Neural progenitor cell (in vitro differentiated cells): ENCODE data around the gene PRXL2A. TPM values are rescaled to one million over a fixed set of nuclear protein-coding genes. Genes with fewer than 3 reads are reported as not detected.
"Not testable (repeated sequence)": the region's sequence is repeated elsewhere in the genome, so short reads cannot be mapped to it uniquely, and the experiment has no call there.

ENCODE experiments used
- DNase-seq: peaks from one replicate; pipeline ENCODE4 v3.0.0-alpha.2; 2016; ENCODE audit warnings: low spot score
- H2AFZ ChIP-seq: fragments of 200-600 bp; sonication (generic); replicated peaks from 2 replicates; pipeline ENCODE4 v1.6.1; 2016; ENCODE audit warnings: antibody characterized with exemption
- H3F3A ChIP-seq: fragments of 200-600 bp; sonication (generic); 2 replicates; pipeline ENCODE4 v1.6.1; 2016; ENCODE audit warnings: antibody characterized with exemption, low read depth
- H3K27ac ChIP-seq: fragments of 200-600 bp; sonication (generic); 2 replicates; pipeline ENCODE4 v1.5.1; 2016; ENCODE audit warnings: mild to moderate bottlenecking
- H3K27me3 ChIP-seq: fragments of 200-600 bp; sonication (generic); 2 replicates; pipeline ENCODE4 v1.6.1; 2016; ENCODE audit warnings: mild to moderate bottlenecking, moderate library complexity
- H3K36me3 ChIP-seq: fragments of 200-600 bp; sonication (generic); 2 replicates; pipeline ENCODE4 v1.5.1; 2016
- H3K4me1 ChIP-seq: fragments of 200-600 bp; sonication (generic); 2 replicates; pipeline ENCODE4 v1.6.1; 2016; ENCODE audit warnings: mixed run types
- H3K4me2 ChIP-seq: fragments of 200-600 bp; sonication (generic); 2 replicates; pipeline ENCODE4 v1.6.1; 2016
- H3K4me3 ChIP-seq: fragments of 200-600 bp; sonication (generic); 2 replicates; pipeline ENCODE4 v1.5.1; 2016
- H3K79me2 ChIP-seq: fragments of 200-600 bp; sonication (generic); 2 replicates; pipeline ENCODE4 v1.6.1; 2016; ENCODE audit warnings: low read depth
- H3K9ac ChIP-seq: fragments of 200-600 bp; sonication (generic); 2 replicates; pipeline ENCODE4 v1.6.1; 2016
- H3K9me3 ChIP-seq: fragments of 200-600 bp; sonication (generic); 2 replicates; pipeline ENCODE4 v1.5.1; 2016; ENCODE audit warnings: low read depth
- H4K20me1 ChIP-seq: fragments of 200-600 bp; sonication (generic); 2 replicates; pipeline ENCODE4 v1.6.1; 2016; ENCODE audit warnings: low read depth
- H3K27ac Mint-ChIP-seq: 3 replicates; pipeline ENCODE4 v1.8.0; 2021; ENCODE audit warnings: mixed read lengths
- H3K27me3 Mint-ChIP-seq: 2 replicates; pipeline ENCODE4 v1.8.0; 2022; ENCODE audit warnings: low read depth, mild to moderate bottlenecking, inconsistent platforms, moderate library complexity, mixed read lengths; ENCODE audit not compliant: insufficient read depth
- H3K36me3 Mint-ChIP-seq: 3 replicates; pipeline ENCODE4 v1.8.0; 2021; ENCODE audit warnings: mixed read lengths
- H3K4me1 Mint-ChIP-seq: 3 replicates; pipeline ENCODE4 v1.8.0; 2021; ENCODE audit warnings: mixed read lengths
- H3K4me3 Mint-ChIP-seq: 3 replicates; pipeline ENCODE4 v1.8.0; 2021; ENCODE audit warnings: mild to moderate bottlenecking, moderate library complexity, mixed read lengths
- H3K9me3 Mint-ChIP-seq: 3 replicates; pipeline ENCODE4 v1.8.0; 2020; ENCODE audit warnings: mixed read lengths
- EZH2 ChIP-seq: fragments of 200-600 bp; sonication (generic); IDR thresholded peaks from 2 replicates; pipeline ENCODE4 v1.6.1; 2017; ENCODE audit warnings: antibody characterized with exemption, mild to moderate bottlenecking, moderate library complexity
- EZH2phosphoT487 ChIP-seq: fragments of 200-600 bp; sonication (generic); IDR thresholded peaks from 2 replicates; pipeline ENCODE4 v1.6.1; 2017; ENCODE audit warnings: antibody characterized with exemption
- total RNA-seq: library from RNA; depleted of rRNA; stranded (reverse); fragments of >200 nt; gene quantifications from 2 replicates; pipeline ENCODE4 v1.2.3, GENCODE V29; 2015; ENCODE audit warnings: low replicate concordance
- TF ChIP-seq, protein P1 (sequence below): fragments of 200-600 bp; sonication (generic); IDR thresholded peaks from 2 replicates; pipeline ENCODE4 v1.5.1; 2017; ENCODE audit warnings: antibody characterized with exemption, mild to moderate bottlenecking

PRXL2A gene
- total RNA-seq, 1 donor from 2014 or later: 107 TPM

DNA sequence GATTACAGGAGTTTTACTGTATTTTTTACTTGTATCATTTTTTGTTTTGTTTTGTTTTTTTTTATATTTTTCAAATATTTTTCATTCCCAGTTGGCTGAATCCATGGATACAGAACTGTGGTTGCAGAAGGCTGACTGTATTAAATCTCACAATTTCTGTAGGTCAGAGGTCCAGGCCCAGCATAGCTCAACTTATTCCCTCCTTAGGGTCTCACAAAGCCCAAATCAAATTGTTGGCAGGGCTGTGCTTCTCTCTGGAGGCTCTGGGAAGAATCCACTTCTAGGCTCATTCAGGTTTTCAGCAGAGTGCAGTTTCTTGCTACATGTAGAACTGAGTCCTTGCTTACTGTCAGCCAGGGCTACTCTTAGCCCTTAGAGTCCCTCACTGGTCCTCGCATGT is 68.3 kb downstream of the PRXL2A start:
- no peak overlapping the region for H3K4me3 Mint-ChIP-seq
- H3K4me3 ChIP-seq: no peak overlapping the region
- no peaks in the 10 kb centered on the region for H3K36me3 ChIP-seq
- H3K9me3 Mint-ChIP-seq: peaks cover 25% of the 10 kb centered on the region
- peaks cover 43% of the 10 kb centered on the region for H4K20me1 ChIP-seq
- H3K27ac ChIP-seq: no peak overlapping the region
- no peak overlapping the region for H2AFZ ChIP-seq
- H3K9me3 ChIP-seq: no peaks in the 10 kb centered on the region
- H3K27me3 ChIP-seq: no peaks in the 10 kb centered on the region
- H3K9ac ChIP-seq: no peak overlapping the region
- no peak overlapping the region for H3K27ac Mint-ChIP-seq
- H3K4me1 Mint-ChIP-seq: peaks cover 32% of the 10 kb centered on the region
- H3K4me1 ChIP-seq: peaks cover 15% of the 10 kb centered on the region
- TF ChIP-seq, protein P1, sequence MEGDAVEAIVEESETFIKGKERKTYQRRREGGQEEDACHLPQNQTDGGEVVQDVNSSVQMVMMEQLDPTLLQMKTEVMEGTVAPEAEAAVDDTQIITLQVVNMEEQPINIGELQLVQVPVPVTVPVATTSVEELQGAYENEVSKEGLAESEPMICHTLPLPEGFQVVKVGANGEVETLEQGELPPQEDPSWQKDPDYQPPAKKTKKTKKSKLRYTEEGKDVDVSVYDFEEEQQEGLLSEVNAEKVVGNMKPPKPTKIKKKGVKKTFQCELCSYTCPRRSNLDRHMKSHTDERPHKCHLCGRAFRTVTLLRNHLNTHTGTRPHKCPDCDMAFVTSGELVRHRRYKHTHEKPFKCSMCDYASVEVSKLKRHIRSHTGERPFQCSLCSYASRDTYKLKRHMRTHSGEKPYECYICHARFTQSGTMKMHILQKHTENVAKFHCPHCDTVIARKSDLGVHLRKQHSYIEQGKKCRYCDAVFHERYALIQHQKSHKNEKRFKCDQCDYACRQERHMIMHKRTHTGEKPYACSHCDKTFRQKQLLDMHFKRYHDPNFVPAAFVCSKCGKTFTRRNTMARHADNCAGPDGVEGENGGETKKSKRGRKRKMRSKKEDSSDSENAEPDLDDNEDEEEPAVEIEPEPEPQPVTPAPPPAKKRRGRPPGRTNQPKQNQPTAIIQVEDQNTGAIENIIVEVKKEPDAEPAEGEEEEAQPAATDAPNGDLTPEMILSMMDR: no peak
- no peak for TF ChIP-seq EZH2
- no peak for TF ChIP-seq EZH2phosphoT487
- H3K4me2 ChIP-seq: no peak overlapping the region
- H3K79me2 ChIP-seq: peaks cover 90% of the 10 kb centered on the region
- no peak for DNase-seq
- peaks cover 6% of the 10 kb centered on the region for H3K27me3 Mint-ChIP-seq
- peaks cover 4% of the 10 kb centered on the region for H3F3A ChIP-seq
- peaks cover 39% of the 10 kb centered on the region for H3K36me3 Mint-ChIP-seq

DNA sequence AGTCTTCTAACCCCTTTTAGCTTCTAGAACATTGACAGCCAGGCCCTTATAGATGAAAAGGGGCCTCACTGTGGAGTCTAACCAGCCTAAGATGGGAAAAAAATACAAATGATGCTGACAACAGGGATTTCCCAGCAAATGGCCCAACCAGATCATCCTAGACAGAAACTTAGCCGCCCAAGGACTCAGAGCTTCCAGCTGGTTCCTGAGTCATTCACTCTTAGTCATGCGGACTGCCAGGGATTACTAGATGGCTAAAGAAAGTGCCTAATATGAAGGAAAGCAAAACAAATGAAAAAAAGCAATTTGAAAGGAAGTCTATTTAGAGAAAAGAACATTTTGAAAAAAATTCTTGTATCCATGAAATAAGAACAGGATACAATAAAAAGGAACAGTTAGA is 69.5 kb downstream of the PRXL2A start:
- no peak overlapping the region for H3K4me2 ChIP-seq
- peaks cover 25% of the 10 kb centered on the region for H3K4me1 Mint-ChIP-seq
- H3K27me3 Mint-ChIP-seq: peaks cover 9% of the 10 kb centered on the region

DNA sequence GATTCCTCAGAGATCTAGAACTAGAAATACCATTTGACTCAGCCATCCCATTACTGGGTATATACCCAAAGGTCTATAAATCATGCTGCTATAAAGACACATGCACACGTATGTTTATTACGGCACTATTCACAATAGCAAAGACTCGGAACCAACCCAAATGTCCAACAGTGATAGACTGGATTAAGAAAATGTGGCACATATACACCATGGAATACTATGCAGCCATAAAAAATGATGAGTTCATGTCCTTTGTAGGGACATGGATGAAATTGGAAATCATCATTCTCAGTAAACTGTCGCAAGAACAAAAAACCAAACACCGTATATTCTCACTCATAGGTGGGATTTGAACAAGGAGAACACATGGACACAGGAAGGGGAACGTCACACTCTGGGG is 72.0 kb downstream of the PRXL2A start:
- H3K4me3 Mint-ChIP-seq, H3K27ac Mint-ChIP-seq: not testable (repeated sequence)

More for the DNA sequence above, 69.5 kb downstream of the PRXL2A start:
- Histone ChIP-seq H4K20me1 (peaks cover 33% of the 10 kb centered on the region), H3K79me2 (peaks cover 90% of the 10 kb centered on the region), H3F3A (peaks cover 4% of the 10 kb centered on the region), H3K36me3 (no peaks in the 10 kb centered on the region), H3K27ac (no peak overlapping the region), H3K27me3 (no peaks in the 10 kb centered on the region), H3K9ac (no peak overlapping the region), H3K9me3 (no peaks in the 10 kb centered on the region), H2AFZ (no peak overlapping the region), H3K4me3 (no peak overlapping the region), H3K4me1 (peaks cover 15% of the 10 kb centered on the region)
- H3K4me3 Mint-ChIP-seq: no peak overlapping the region
- no peak for DNase-seq
- TF ChIP-seq EZH2phosphoT487 (no peak), EZH2 (no peak)
- TF ChIP-seq, protein P1: no peak
- peaks cover 42% of the 10 kb centered on the region for H3K36me3 Mint-ChIP-seq
- H3K9me3 Mint-ChIP-seq: peaks cover 25% of the 10 kb centered on the region
- H3K27ac Mint-ChIP-seq: no peak overlapping the region

DNA sequence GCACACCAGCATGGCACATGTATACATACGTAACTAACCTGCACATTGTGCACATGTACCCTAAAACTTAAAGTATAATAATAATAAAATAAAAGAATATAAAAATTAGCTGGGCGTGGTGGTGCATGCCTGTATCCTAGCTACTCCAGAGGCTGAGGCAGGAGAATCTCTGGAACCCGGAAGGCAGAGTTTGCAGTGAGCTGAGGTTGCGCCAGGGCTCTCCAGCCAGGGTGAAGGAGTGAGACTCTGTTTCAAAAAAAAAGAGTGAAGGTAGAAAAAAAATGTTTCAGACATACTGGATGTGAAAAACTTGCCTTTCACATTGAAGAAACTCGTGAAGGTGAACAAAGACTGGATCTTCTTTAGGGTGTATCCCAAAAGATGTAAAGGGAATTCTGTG is 72.5 kb downstream of the PRXL2A start:
- Histone ChIP-seq H3K9ac (no peak overlapping the region), H3K27ac (no peak overlapping the region), H3K4me3 (no peak overlapping the region), H3K4me1 (peaks cover 11% of the 10 kb centered on the region), H3F3A (no peaks in the 10 kb centered on the region), H3K36me3 (no peaks in the 10 kb centered on the region), H3K9me3 (no peaks in the 10 kb centered on the region), H2AFZ (no peak overlapping the region), H3K27me3 (no peaks in the 10 kb centered on the region), H4K20me1 (peaks cover 33% of the 10 kb centered on the region), H3K79me2 (peaks cover 89% of the 10 kb centered on the region), H3K4me2 (no peak overlapping the region)
- Mint-ChIP-seq H3K27ac (no peak overlapping the region), H3K27me3 (peaks cover 9% of the 10 kb centered on the region), H3K9me3 (peaks cover 20% of the 10 kb centered on the region), H3K36me3 (peaks cover 40% of the 10 kb centered on the region), H3K4me3 (no peak overlapping the region), H3K4me1 (peaks cover 30% of the 10 kb centered on the region)
- no peak for DNase-seq
- TF ChIP-seq EZH2phosphoT487: no peak

More for the DNA sequence above, 72.0 kb downstream of the PRXL2A start:
- Mint-ChIP-seq H3K4me1 (peaks cover 26% of the 10 kb centered on the region), H3K9me3 (peaks cover 20% of the 10 kb centered on the region), H3K36me3 (peaks cover 40% of the 10 kb centered on the region)
- not testable (repeated sequence) for H3K27ac ChIP-seq, H3K36me3 ChIP-seq, H3K9me3 ChIP-seq, H3K4me2 ChIP-seq, H3K9ac ChIP-seq, H3F3A ChIP-seq, H3K27me3 Mint-ChIP-seq, H3K27me3 ChIP-seq, H3K4me3 ChIP-seq, H3K4me1 ChIP-seq, DNase-seq, H2AFZ ChIP-seq
- H4K20me1 ChIP-seq: peaks cover 32% of the 10 kb centered on the region
- peaks cover 89% of the 10 kb centered on the region for H3K79me2 ChIP-seq
